AG04449 (cell line): Measurements from ENCODE around the gene CADM3.
A peak's percentile ranks its signal among the peaks of the same experiment; 100 is the strongest.

Source experiments
- CTCF ChIA-PET: fragments of 350-600 bp; formaldehyde crosslinking; extraction: SDS; loops from one replicate; lab custom pipeline; 2021; ENCODE audit warnings: antibody characterized with exemption; lab: Yijun Ruan, JAX
- POLR2A ChIA-PET: fragments of 400-600, 350-600 bp; formaldehyde crosslinking; extraction: SDS; loops from one replicate; lab custom pipeline; 2020; ENCODE audit warnings: antibody characterized with exemption, inconsistent platforms; lab: Yijun Ruan, JAX
- DNase-seq: peaks from one replicate; pipeline ENCODE4 v3.0.0-alpha.2; 2010; ENCODE audit warnings: low read depth, low spot score
- H3K4me3 ChIP-seq: 2 replicates; pipeline ENCODE4 v1.5.1; 2011; ENCODE audit warnings: low read depth, mild to moderate bottlenecking, control low read depth, low read length
- TF ChIP-seq, protein P1 (sequence below): IDR thresholded peaks from one replicate; pipeline ENCODE4 v1.5.1; 2011; ENCODE audit warnings: mild to moderate bottlenecking, moderate library complexity, low read length, control low read depth, inconsistent platforms; ENCODE audit not compliant: insufficient read depth; ENCODE audit errors: missing control alignments

Gene CADM3

DNA sequence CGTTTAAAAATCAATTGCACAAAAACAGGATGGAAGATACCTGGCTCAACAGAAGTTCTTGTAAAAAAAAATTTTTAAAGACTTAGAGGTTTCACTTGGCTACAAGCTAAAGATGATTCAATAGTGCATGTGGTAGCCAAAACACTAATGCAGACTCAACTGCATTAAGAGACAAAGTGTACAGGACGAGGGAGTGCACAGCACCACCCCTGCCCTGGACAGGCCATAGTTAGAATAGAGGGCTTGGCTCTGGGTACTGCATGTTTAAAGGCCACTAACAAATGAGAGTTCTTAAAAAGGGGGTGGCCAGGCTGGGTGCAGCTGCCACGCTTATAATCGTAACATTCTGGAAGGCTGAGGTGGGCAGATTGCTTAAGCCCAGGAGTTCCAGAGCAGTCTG, 41.2 kb downstream of the CADM3 start:
- H3K4me3 ChIP-seq: no peak overlapping the region
- ChIA-PET POLR2A (no interaction called here), CTCF (interaction anchor here (0.6 to 10.0 kb wide), 14 partner anchors 8 to 679 kb away, joined by 3 to 119 read pairs (median 11); partner anchors contain the start of gene ACKR1)
- TF ChIP-seq, protein P1, sequence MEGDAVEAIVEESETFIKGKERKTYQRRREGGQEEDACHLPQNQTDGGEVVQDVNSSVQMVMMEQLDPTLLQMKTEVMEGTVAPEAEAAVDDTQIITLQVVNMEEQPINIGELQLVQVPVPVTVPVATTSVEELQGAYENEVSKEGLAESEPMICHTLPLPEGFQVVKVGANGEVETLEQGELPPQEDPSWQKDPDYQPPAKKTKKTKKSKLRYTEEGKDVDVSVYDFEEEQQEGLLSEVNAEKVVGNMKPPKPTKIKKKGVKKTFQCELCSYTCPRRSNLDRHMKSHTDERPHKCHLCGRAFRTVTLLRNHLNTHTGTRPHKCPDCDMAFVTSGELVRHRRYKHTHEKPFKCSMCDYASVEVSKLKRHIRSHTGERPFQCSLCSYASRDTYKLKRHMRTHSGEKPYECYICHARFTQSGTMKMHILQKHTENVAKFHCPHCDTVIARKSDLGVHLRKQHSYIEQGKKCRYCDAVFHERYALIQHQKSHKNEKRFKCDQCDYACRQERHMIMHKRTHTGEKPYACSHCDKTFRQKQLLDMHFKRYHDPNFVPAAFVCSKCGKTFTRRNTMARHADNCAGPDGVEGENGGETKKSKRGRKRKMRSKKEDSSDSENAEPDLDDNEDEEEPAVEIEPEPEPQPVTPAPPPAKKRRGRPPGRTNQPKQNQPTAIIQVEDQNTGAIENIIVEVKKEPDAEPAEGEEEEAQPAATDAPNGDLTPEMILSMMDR: no peak
- no peak for DNase-seq

DNA sequence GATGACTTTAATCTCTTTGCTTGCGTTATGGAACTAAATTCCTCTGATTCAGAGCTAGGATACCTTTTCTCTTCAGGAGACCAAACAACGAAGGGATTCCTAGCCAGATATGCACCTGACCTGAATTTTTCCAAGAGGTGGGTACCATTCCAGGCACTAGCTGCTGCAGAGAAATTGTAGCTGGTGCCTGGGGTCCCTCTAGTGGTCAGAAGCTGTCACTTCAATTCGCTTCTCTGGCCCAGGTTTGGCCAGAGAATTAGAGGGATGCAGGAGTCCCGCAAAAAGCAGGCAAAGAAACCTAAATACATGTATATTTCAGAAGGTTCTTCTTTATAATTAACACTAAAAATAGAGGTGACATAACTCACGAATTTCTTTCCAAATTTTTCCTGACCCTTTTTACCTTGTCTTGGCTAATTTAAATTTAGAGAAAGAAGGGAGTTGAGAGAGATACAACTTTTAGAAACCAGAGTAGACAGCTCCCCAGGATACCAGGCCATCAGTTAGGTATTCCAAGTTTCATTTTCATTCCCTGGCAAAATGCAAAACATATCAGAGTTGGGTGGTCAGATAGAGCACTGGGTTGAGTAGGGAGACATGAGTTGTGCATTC, 42.8 kb downstream of the CADM3 start:
- no peak overlapping the region for H3K4me3 ChIP-seq
- TF ChIP-seq, protein P1: peak; percentile 85
- POLR2A ChIA-PET: no interaction called here
- DNase-seq: no peak
- CTCF ChIA-PET: interaction anchor here (0.7 to 10.0 kb wide), 22 partner anchors 8 to 677 kb away, joined by 3 to 119 read pairs (median 8); partner anchors contain the start of gene ACKR1

DNA sequence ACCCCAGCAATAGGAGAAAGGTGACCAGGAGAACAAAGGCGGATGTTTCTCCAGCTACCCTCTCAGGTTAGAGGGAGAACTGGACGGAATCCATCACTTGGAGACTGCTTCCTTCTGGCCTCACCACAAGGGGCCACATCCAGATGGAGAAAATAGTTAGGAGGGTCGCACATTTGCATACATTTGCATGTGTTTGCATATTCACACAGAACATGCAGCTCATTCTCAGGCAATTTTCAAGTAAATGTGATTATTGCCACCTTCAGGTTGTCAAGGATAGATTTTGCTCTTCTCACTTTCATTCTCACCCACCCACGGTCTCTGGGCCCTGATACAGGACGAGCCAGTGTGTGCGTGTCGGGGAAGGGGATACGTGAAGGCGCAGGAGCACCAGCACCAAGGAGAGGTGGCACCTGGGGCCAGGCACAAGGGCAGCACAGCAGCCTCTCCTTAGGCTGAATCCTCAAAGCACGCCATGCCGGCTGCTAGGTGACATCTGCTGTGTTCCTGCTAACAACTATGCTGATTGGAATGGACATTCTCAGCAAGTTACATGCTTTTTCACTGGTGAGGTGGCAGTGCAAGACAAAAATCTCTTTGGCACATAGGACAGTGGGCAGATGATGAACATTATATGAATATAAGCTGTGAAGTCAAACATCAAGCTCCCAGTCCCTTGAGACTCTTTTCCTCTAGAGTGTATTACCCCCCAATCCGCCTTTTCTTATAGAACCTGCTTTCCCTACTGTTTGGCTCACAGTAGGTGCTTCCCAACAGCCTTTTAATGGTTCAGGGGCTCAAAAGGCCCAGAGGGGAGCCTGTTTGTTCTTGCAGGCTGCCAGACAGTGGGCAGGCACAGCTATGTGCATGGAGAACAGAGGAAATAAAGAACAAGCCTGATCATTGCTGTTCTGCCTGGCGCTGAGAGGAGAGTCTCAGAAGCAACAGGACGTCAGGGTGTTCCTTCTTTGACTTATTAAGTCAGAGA, 47.5 kb downstream of the CADM3 start:
- CTCF ChIA-PET: interaction anchor here (1.0 to 1.5 kb wide), 2 partner anchors 9 to 22 kb away, joined by 3 read pairs; no protein-coding TSS in a partner anchor
- H3K4me3 ChIP-seq: no peak overlapping the region
- no peak for DNase-seq
- TF ChIP-seq, protein P1: no peak
- POLR2A ChIA-PET: no interaction called here

DNA sequence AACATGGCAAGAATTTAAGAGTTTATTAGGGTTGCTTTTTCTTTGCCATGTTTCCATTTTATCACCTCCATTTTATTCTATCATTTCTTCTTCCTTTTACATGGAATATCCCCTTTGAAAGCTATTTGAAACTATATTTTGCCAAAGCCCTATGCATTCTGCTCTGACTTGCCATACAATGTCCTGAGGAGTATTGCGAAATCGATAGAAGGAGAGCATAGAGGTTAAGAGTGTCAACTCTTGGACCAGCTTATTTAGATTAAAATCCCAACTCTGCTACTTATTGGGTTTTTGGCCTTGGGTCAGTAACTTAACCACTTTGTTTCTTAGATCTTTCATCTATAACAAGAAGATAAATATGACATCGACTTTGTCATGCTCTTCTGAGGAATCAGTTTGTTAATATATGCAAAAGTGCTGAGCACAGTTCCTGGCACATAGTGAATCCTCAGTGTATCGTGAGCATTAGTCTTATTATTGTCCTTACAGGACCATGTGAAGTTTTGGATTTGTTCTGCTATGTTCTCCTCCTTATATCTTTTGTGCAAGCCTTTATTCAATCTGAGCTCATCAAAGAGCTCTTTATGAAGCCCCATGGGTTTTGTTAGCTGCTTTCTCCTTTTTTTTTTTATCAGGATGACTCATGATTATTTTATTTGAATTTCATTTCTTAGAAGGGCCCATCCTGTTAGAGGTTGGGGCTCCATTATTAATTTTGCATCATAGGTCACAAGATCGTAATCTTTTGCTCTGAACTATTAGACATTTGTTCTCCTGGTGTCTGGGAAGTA, 50.9 kb downstream of the CADM3 start:
- DNase-seq: no peak
- POLR2A ChIA-PET: no interaction called here
- no peak overlapping the region for H3K4me3 ChIP-seq
- CTCF ChIA-PET: interaction anchor here (0.9 to 1.8 kb wide), 3 partner anchors 9 to 11 kb away, joined by 3 to 11 read pairs (median 4); no protein-coding TSS in a partner anchor
- TF ChIP-seq, protein P1: no peak

DNA sequence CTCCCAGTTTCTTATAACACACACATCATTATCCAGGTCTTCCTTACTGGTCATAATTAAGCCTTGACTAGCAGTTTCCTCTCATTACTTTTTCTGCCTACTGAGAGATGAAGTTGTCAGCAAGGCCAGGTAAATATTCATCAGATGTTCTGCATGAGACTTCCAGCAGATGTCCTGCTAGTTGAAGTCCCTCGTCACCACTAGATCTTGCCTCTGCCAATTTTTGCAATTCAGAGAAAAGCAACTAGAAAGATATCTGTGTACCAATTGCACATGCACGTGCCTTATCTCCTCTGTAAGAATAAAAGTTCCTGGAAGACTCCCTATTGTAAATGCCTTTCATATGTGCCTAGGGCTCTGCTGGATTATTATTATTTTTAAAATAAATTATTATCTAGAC, 51.6 kb downstream of the CADM3 start:
- DNase-seq: no peak
- TF ChIP-seq, protein P1: no peak
- CTCF ChIA-PET: interaction anchor here (1.1 to 1.8 kb wide), 2 partner anchors 10 to 12 kb away, joined by 4 to 11 read pairs; no protein-coding TSS in a partner anchor
- POLR2A ChIA-PET: no interaction called here
- no peak overlapping the region for H3K4me3 ChIP-seq
